Tibial nerve (tissue), 4 donors: Measurements from ENCODE around the gene VSIG4. TPM values are rescaled to one million over a fixed set of nuclear protein-coding genes. Genes with fewer than 3 reads are reported as not detected.

Experiments
- DNase-seq, 2 donors: peaks; one replicate each; pipeline ENCODE4 v3.0.0-alpha.2; 2019; ENCODE audit warnings: low spot score in 2 of 2
- H3K27ac ChIP-seq, 4 donors: fragments of 200-600 bp; sonication (generic) in 3 of 4; one replicate each; pipeline ENCODE4 v1.5.1; 2017 to 2019; ENCODE audit warnings: mild to moderate bottlenecking in 1 of 4
- H3K27me3 ChIP-seq, 2 donors: fragments of 200-600 bp; sonication (generic) in 1 of 2; one replicate each; pipeline versions ENCODE4 v1.5.1 to v1.6.0; 2017 to 2019
- H3K36me3 ChIP-seq, 3 donors: fragments of 200-600 bp; sonication (generic); one replicate each; pipeline ENCODE4 v1.5.1; 2018 to 2019
- H3K4me1 ChIP-seq, 4 donors: fragments of 200-600 bp; sonication (generic) in 3 of 4; one replicate each; pipeline ENCODE4 v1.5.1; 2017 to 2019
- H3K4me3 ChIP-seq, 4 donors: fragments of 200-600 bp; sonication (generic) in 3 of 4; one replicate each; pipeline ENCODE4 v1.5.1; 2017 to 2019; ENCODE audit warnings: mild to moderate bottlenecking in 1 of 4, moderate library complexity in 1 of 4
- H3K9me3 ChIP-seq, 4 donors: fragments of 200-600 bp; sonication (generic) in 3 of 4; one replicate each; pipeline ENCODE4 v1.5.1; 2017 to 2019
- CTCF ChIP-seq, 5 experiments: fragments of 200-600 bp in 3 of 5; fragments of 450-650 bp in 2 of 5; sonication (generic) in 3 of 5; IDR thresholded peaks; one replicate each; pipeline ENCODE4 v1.5.1; 2016 to 2019; ENCODE audit warnings: antibody characterized with exemption in 5 of 5, mild to moderate bottlenecking in 3 of 5, moderate library complexity in 2 of 5
- EP300 ChIP-seq, 2 donors: sonication (generic); formaldehyde crosslinking; IDR thresholded peaks; one replicate each; pipeline ENCODE4 v1.6.1; 2017; ENCODE audit warnings: antibody characterized with exemption in 2 of 2, mild to moderate bottlenecking in 1 of 2
- POLR2A ChIP-seq, 2 donors: fragments of 450-650 bp; IDR thresholded peaks; one replicate each; pipeline ENCODE4 v1.6.1; 2017; ENCODE audit warnings: antibody characterized with exemption in 2 of 2, mild to moderate bottlenecking in 2 of 2, moderate library complexity in 2 of 2
- WGBS, 2 donors: methylation state at CpG; one replicate each; pipeline ENCODE4 v1.1.5; 2018; 5-methylcytosine and 5-hydroxymethylcytosine counted together
- total RNA-seq, 4 donors: library from RNA; depleted of rRNA; stranded (reverse); fragments of >200 nt; gene quantifications; one replicate each; pipeline ENCODE4 v1.1.0, GENCODE V29; 2016

Gene VSIG4
- total RNA-seq, 4 donors from 2014 or later, result 81.3 to 283 (median 101) TPM

GRCh38 chrX:66004928-66005829 is 34.7 kb downstream of the VSIG4 start:
- WGBS, 2 donors, result 79 to 93% methylated on average over 1 of the region's 1 CpG
- Histone ChIP-seq H3K9me3 (no peaks in the 10 kb centered on the region), H3K36me3 (no peaks in the 10 kb centered on the region), H3K4me3 (no peak overlapping the region), H3K27ac (no peak overlapping the region), H3K4me1 (no peaks in the 10 kb centered on the region), H3K27me3 (peaks cover 0 to 9% of the 10 kb centered on the region in 2 donors)
- no peak for DNase-seq
- no peak for TF ChIP-seq EP300 (IDR thresholded peaks at IDR 0.05)
- TF ChIP-seq CTCF (IDR thresholded peaks at IDR 0.05), result no peak
- no peak for TF ChIP-seq POLR2A (IDR thresholded peaks at IDR 0.05)

GRCh38 chrX:66002824-66003680 is 36.8 kb downstream of the VSIG4 start:
- no peaks in the 10 kb centered on the region for H3K36me3 ChIP-seq
- 72 to 75% methylated on average over 11 of the region's 11 CpGs for WGBS, 2 donors
- no peak overlapping the region for H3K4me3 ChIP-seq
- TF ChIP-seq CTCF (IDR thresholded peaks at IDR 0.05), result no peak
- no peak for TF ChIP-seq EP300 (IDR thresholded peaks at IDR 0.05)
- no peak for TF ChIP-seq POLR2A (IDR thresholded peaks at IDR 0.05)
- H3K4me1 ChIP-seq, result no peaks in the 10 kb centered on the region
- peaks cover 0 to 13% of the 10 kb centered on the region in 2 donors for H3K27me3 ChIP-seq
- no peaks in the 10 kb centered on the region for H3K9me3 ChIP-seq
- H3K27ac ChIP-seq, result no peak overlapping the region
- DNase-seq, result no peak

GRCh38 chrX:66001596-66001995 is 38.3 kb downstream of the VSIG4 start:
- Histone ChIP-seq H3K4me3 (no peak overlapping the region), H3K9me3 (no peaks in the 10 kb centered on the region), H3K36me3 (no peaks in the 10 kb centered on the region), H3K4me1 (no peaks in the 10 kb centered on the region), H3K27me3 (peaks cover 0 to 13% of the 10 kb centered on the region in 2 donors), H3K27ac (no peak overlapping the region)
- no peak for DNase-seq
- TF ChIP-seq POLR2A (IDR thresholded peaks at IDR 0.05), result no peak
- no peak for TF ChIP-seq EP300 (IDR thresholded peaks at IDR 0.05)
- no peak for TF ChIP-seq CTCF (IDR thresholded peaks at IDR 0.05)

GRCh38 chrX:66000628-66001272 is 39.1 kb downstream of the VSIG4 start:
- Histone ChIP-seq H3K9me3 (no peaks in the 10 kb centered on the region), H3K4me1 (no peaks in the 10 kb centered on the region), H3K36me3 (no peaks in the 10 kb centered on the region), H3K4me3 (no peak overlapping the region), H3K27ac (no peak overlapping the region), H3K27me3 (peaks cover 0 to 18% of the 10 kb centered on the region in 2 donors)
- WGBS, 2 donors, result 31 to 42% methylated on average over 3 of the region's 3 CpGs
- TF ChIP-seq POLR2A (IDR thresholded peaks at IDR 0.05) (no peak), EP300 (IDR thresholded peaks at IDR 0.05) (no peak), CTCF (IDR thresholded peaks at IDR 0.05) (no peak)
- no peak for DNase-seq
